H1 (cell line): ENCODE results near the gene LBH. TPM values are rescaled to one million over a fixed set of nuclear protein-coding genes. Genes with fewer than 3 reads are reported as not detected.

ENCODE experiments used
- CTCF ChIA-PET: fragments of 300-600 bp; sonication (Branson Sonifier 250); formaldehyde crosslinking; loops from one replicate; lab custom pipeline; 2021; ENCODE audit not compliant: partially characterized antibody; lab: Charles Lee
- POLR2A ChIA-PET: fragments of 300-600 bp; sonication (Branson Sonifier 250); formaldehyde crosslinking; loops from one replicate; lab custom pipeline; 2021; ENCODE audit warnings: inconsistent platforms; ENCODE audit not compliant: partially characterized antibody; lab: Charles Lee
- DNase-seq, 2 experiments: peaks; one replicate each; pipeline versions ENCODE4 v3.0.0 to v3.0.0-alpha.2; 2010 to 2022; ENCODE audit warnings: low spot score in 2 of 2, low read depth in 1 of 2, mixed read lengths in 1 of 2
- FAIRE-seq: peaks from 2 replicates; lab custom pipeline; 2011; peaks lifted over from hg19 to GRCh38; lab: Jason Lieb, UNC
- H2AFZ ChIP-seq: 2 replicates; pipeline ENCODE4 v1.8.1; 2012; ENCODE audit warnings: low read length, inconsistent platforms
- H2AK5ac ChIP-seq: 2 replicates; pipeline ENCODE4 v1.6.1; 2013; ENCODE audit warnings: low read depth, low read length
- H2BK120ac ChIP-seq: replicated peaks from 2 replicates; pipeline ENCODE3; 2013; ENCODE audit warnings: low read depth, low read length, inconsistent platforms
- H2BK12ac ChIP-seq: 2 replicates; pipeline ENCODE4 v1.6.1; 2013; ENCODE audit warnings: low read depth, low read length
- H2BK15ac ChIP-seq: 2 replicates; pipeline ENCODE4 v1.6.1; 2013; ENCODE audit warnings: low read length
- H2BK20ac ChIP-seq: 2 replicates; pipeline ENCODE4 v1.6.1; 2013; ENCODE audit warnings: low read length
- H2BK5ac ChIP-seq: 2 replicates; pipeline ENCODE4 v1.6.1; 2013; ENCODE audit warnings: low read depth, low read length
- H3K14ac ChIP-seq: 2 replicates; pipeline ENCODE4 v1.6.1; 2013; ENCODE audit warnings: inconsistent platforms; ENCODE audit not compliant: insufficient read length
- H3K18ac ChIP-seq: 2 replicates; pipeline ENCODE4 v1.6.1; 2013; ENCODE audit warnings: low read length; ENCODE audit errors: extremely low read depth
- H3K23ac ChIP-seq: 2 replicates; pipeline ENCODE4 v1.6.1; 2013; ENCODE audit warnings: inconsistent platforms; ENCODE audit not compliant: insufficient read length
- H3K23me2 ChIP-seq: 2 replicates; pipeline ENCODE4 v1.6.1; 2013; ENCODE audit warnings: low read depth, low read length
- H3K27ac ChIP-seq: 2 replicates; pipeline ENCODE4 v1.6.1; 2011; ENCODE audit warnings: low read depth, low read length, inconsistent platforms
- H3K27me3 ChIP-seq, 4 experiments: replicated peaks in 1 of 4; 1 replicate in 1 of 4; 2 replicates in 3 of 4; pipeline versions ENCODE4 v1.6.1 to v1.8.1; 2011 to 2013; ENCODE audit warnings: low read length in 3 of 4, mild to moderate bottlenecking in 3 of 4, inconsistent platforms in 2 of 4, mixed read lengths in 2 of 4, moderate library complexity in 1 of 4; ENCODE audit not compliant: control insufficient read depth in 3 of 4, insufficient read depth in 3 of 4; ENCODE audit errors: extremely low read depth in 1 of 4
- H3K36me3 ChIP-seq, 4 experiments: 2 replicates each; pipeline versions ENCODE4 v1.6.1 to v1.8.1; 2011 to 2013; ENCODE audit warnings: mild to moderate bottlenecking in 4 of 4, low read length in 3 of 4, moderate library complexity in 2 of 4, control low read depth in 1 of 4, inconsistent platforms in 1 of 4; ENCODE audit not compliant: insufficient read depth in 4 of 4, control insufficient read depth in 2 of 4
- H3K4ac ChIP-seq: replicated peaks from 2 replicates; pipeline ENCODE3; 2013; ENCODE audit warnings: low read length, low read depth, mixed read lengths, inconsistent platforms; ENCODE audit not compliant: insufficient read length
- H3K4me1 ChIP-seq, 4 experiments: replicated peaks in 1 of 4; 1 replicate in 1 of 4; 2 replicates in 3 of 4; pipeline versions ENCODE4 v1.6.1 to v1.8.1; 2011 to 2013; ENCODE audit warnings: low read length in 3 of 4, inconsistent platforms in 2 of 4, mixed read lengths in 1 of 4; ENCODE audit not compliant: insufficient read depth in 4 of 4, control insufficient read depth in 3 of 4
- H3K4me2 ChIP-seq, 2 experiments: 2 replicates each; pipeline versions ENCODE4 v1.6.1 to v1.8.1; 2011 to 2013; ENCODE audit warnings: low read depth in 2 of 2, low read length in 2 of 2, control low read depth in 1 of 2, inconsistent platforms in 1 of 2, mild to moderate bottlenecking in 1 of 2; ENCODE audit not compliant: insufficient read depth in 1 of 2
- H3K4me3 ChIP-seq, 4 experiments: fragments of 200-600, 300-600 bp in 1 of 4; sonication (generic), shearing (Covaris generic), sonication (Bioruptor Twin) in 1 of 4; 2 replicates each; pipeline versions ENCODE4 v1.5.1 to v1.8.1; 2011 to 2016; ENCODE audit warnings: low read length in 4 of 4, low read depth in 3 of 4, control low read depth in 2 of 4, inconsistent platforms in 2 of 4, mild to moderate bottlenecking in 2 of 4, mixed read lengths in 1 of 4, moderate library complexity in 1 of 4; ENCODE audit not compliant: insufficient read depth in 2 of 4; ENCODE audit errors: extremely low read depth in 1 of 4
- H3K56ac ChIP-seq: replicated peaks from 2 replicates; pipeline ENCODE3; 2013; ENCODE audit warnings: low read depth, mild to moderate bottlenecking, mixed read lengths, low read length, inconsistent platforms; ENCODE audit not compliant: insufficient read length
- H3K79me1 ChIP-seq: 2 replicates; pipeline ENCODE4 v1.6.1; 2013; ENCODE audit warnings: low read depth, low read length, control low read depth
- H3K79me2 ChIP-seq, 2 experiments: 2 replicates each; pipeline versions ENCODE4 v1.6.1 to v1.8.1; 2012 to 2013; ENCODE audit warnings: low read length in 2 of 2, mild to moderate bottlenecking in 2 of 2, inconsistent platforms in 1 of 2; ENCODE audit not compliant: insufficient read depth in 2 of 2, control insufficient read depth in 1 of 2
- H3K9ac ChIP-seq, 4 experiments: replicated peaks in 1 of 4; 1 replicate in 1 of 4; 2 replicates in 3 of 4; pipeline versions ENCODE4 v1.6.1 to v1.8.1; 2011 to 2013; ENCODE audit warnings: low read depth in 3 of 4, low read length in 3 of 4, control low read depth in 2 of 4, mild to moderate bottlenecking in 2 of 4, moderate library complexity in 2 of 4, inconsistent platforms in 1 of 4; ENCODE audit errors: extremely low read depth in 1 of 4
- H3K9me3 ChIP-seq, 2 experiments: 2 replicates each; pipeline versions ENCODE4 v1.6.1 to v1.8.1; 2012 to 2013; ENCODE audit warnings: mild to moderate bottlenecking in 2 of 2, moderate library complexity in 2 of 2, control low read depth in 1 of 2, inconsistent platforms in 1 of 2, low read depth in 1 of 2, low read length in 1 of 2, mixed read lengths in 1 of 2; ENCODE audit not compliant: insufficient read depth in 2 of 2
- H4K20me1 ChIP-seq, 2 experiments: replicated peaks in 1 of 2; 2 replicates each; pipeline versions ENCODE3 to v1.8.1; 2011 to 2013; ENCODE audit warnings: inconsistent platforms in 2 of 2, low read length in 2 of 2, mild to moderate bottlenecking in 1 of 2; ENCODE audit not compliant: insufficient read depth in 2 of 2, control insufficient read depth in 1 of 2
- H4K5ac ChIP-seq: 2 replicates; pipeline ENCODE4 v1.6.1; 2013; ENCODE audit warnings: low read length, low read depth, mixed read lengths, inconsistent platforms; ENCODE audit not compliant: insufficient read length
- H4K8ac ChIP-seq: 2 replicates; pipeline ENCODE4 v1.8.0; 2013; ENCODE audit warnings: mild to moderate bottlenecking, moderate library complexity, low read length, inconsistent platforms; ENCODE audit not compliant: insufficient read depth; ENCODE audit errors: extremely low read depth
- H4K91ac ChIP-seq: replicated peaks from 2 replicates; pipeline ENCODE3; 2013; ENCODE audit warnings: low read length, mixed read lengths, inconsistent platforms; ENCODE audit not compliant: insufficient read length
- BCL11A ChIP-seq, 2 experiments: IDR thresholded peaks; one replicate each; pipeline ENCODE4 v1.6.1; 2011; ENCODE audit warnings: low read depth in 2 of 2, low read length in 2 of 2, mild to moderate bottlenecking in 2 of 2
- HDAC2 ChIP-seq, 2 experiments: fragments of 300-600 bp in 1 of 2; sonication (generic) in 1 of 2; IDR thresholded peaks; 2 replicates each; pipeline ENCODE4 v1.6.1; 2011 to 2012; ENCODE audit warnings: low read depth in 2 of 2, low read length in 2 of 2, mild to moderate bottlenecking in 2 of 2, moderate library complexity in 2 of 2, borderline replicate concordance in 1 of 2, inconsistent platforms in 1 of 2
- KDM4A ChIP-seq: IDR thresholded peaks from one replicate; pipeline ENCODE4 v1.7.1; 2012; ENCODE audit warnings: low read depth, mild to moderate bottlenecking, moderate library complexity, low read length, inconsistent platforms; ENCODE audit not compliant: severe bottlenecking
- WGBS, 2 experiments: shearing (Covaris generic) in 1 of 2; methylation state at CpG; one replicate each; pipeline versions ENCODE4 v1.1.6 to v1.1.7; 2013 to 2015; ENCODE audit warnings: low lambda C conversion rate in 2 of 2, mixed read lengths in 2 of 2, inconsistent platforms in 1 of 2, low coverage in 1 of 2, missing lambda C conversion rate in 1 of 2; ENCODE audit not compliant: insufficient replicate concordance in 2 of 2, insufficient coverage in 1 of 2, insufficient read length in 1 of 2; ENCODE audit errors: extremely low coverage in 1 of 2, missing lambda C conversion rate in 1 of 2; 5-methylcytosine and 5-hydroxymethylcytosine counted together
- polyA plus RNA-seq, 7 experiments: library from polyadenylated mRNA; depleted of rRNA in 3 of 7; stranded (reverse) in 5 of 7; unstranded in 2 of 7; fragments of >200 nt in 5 of 7; fragments of 200-250 nt in 2 of 7; gene quantifications; 1 replicate in 5 of 7; 2 replicates in 1 of 7; 4 replicates in 1 of 7; pipeline versions ENCODE4 v1.2.1 to v1.2.3, GENCODE V29; 2011 to 2013; ENCODE audit warnings: missing spikeins in 2 of 7, mixed read lengths in 2 of 7
- total RNA-seq: library from RNA; stranded (reverse); fragmentation: NEBNext Ultra II Directional; extraction: Animal tissue kit (Norgen Biotek cat#: 25700); gene quantifications from 2 replicates; pipeline ENCODE4 v1.2.1, GENCODE V29; 2021

LBH gene
- total and polyA plus RNA-seq, 2 of the 8 experiments (the other 6 are each of a cell fraction or from before 2014, with no cell fraction given), result 25.7 to 34.5 TPM

DNA sequence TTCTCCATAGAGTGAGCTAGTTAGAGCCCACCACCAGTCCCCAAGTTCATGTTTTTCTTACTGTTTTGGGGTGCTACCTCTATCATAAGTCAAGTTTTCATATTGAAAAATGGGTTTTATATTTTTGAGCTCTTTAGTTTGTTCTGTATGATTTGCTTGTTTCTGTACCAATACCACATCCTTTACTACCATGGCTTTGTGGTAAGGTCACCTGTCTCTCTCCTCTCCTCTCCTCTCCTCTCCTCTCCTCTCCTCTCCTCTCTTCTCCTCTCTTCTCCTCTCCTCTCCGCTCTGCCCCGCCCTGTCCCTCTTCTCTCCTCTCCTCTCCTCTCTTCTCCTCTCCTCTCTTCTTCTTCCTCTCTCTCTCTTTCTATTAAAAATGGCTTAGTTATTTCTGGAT, 22.1 kb upstream of the LBH start:
- WGBS, 2 experiments, result 100% methylated on average over 2 of the region's 2 CpGs; no CpG with 5 or more reads in 1 of the 2 experiments
- POLR2A ChIA-PET, result interaction anchor here (1.6 to 3.0 kb wide), 2 partner anchors 22 to 39 kb away, joined by 4 to 14 read pairs; partner anchors contain the start of gene LBH
- FAIRE-seq, result no peak

More for the DNA sequence above, 22.1 kb upstream of the LBH start:
- no peaks in the 10 kb centered on the region for H3K23me2 ChIP-seq
- CTCF ChIA-PET, result interaction anchor here (0.7 to 5.7 kb wide), 38 partner anchors 8 to 1060 kb away, joined by 3 to 143 read pairs (median 4); no protein-coding TSS in a partner anchor
- no peak overlapping the region for H3K4me2 ChIP-seq
- no peak overlapping the region for H4K8ac ChIP-seq
- DNase-seq, result no peak
- H2AK5ac ChIP-seq, result no peak overlapping the region
- H3K23ac ChIP-seq, result no peak overlapping the region
- H4K91ac ChIP-seq, result no peak overlapping the region
- H2AFZ ChIP-seq, result no peak overlapping the region
- no peak overlapping the region for H2BK5ac ChIP-seq
- H2BK12ac ChIP-seq, result no peak overlapping the region
- no peak overlapping the region for H4K5ac ChIP-seq
- no peak overlapping the region for H3K56ac ChIP-seq
- no peak overlapping the region for H3K9ac ChIP-seq
- H3K4me1 ChIP-seq, result peaks cover 0 to 4% (median 2%) of the 10 kb centered on the region in 4 experiments; a peak in 3 of 7 replicates
- no peak overlapping the region for H3K4ac ChIP-seq
- no peaks in the 10 kb centered on the region for H4K20me1 ChIP-seq
- H3K27ac ChIP-seq, result no peak overlapping the region
- H3K27me3 ChIP-seq, result no peaks in the 10 kb centered on the region
- TF ChIP-seq HDAC2 (IDR thresholded peaks at IDR 0.05; ENCODE audit: borderline replicate concordance in 1 of 2, low read depth in 2 of 2, low read length in 2 of 2), result no peak
- no peak for TF ChIP-seq KDM4A
- no peak for TF ChIP-seq BCL11A (IDR thresholded peaks at IDR 0.05; ENCODE audit: low read depth in 2 of 2, low read length in 2 of 2)
- TF ChIP-seq, all 59 proteins: peak for 0
- Histone ChIP-seq H3K18ac (no peak overlapping the region), H3K14ac (no peak overlapping the region), H2BK15ac (no peak overlapping the region), H3K4me3 (no peak overlapping the region), H3K79me1 (no peaks in the 10 kb centered on the region), H3K9me3 (no peaks in the 10 kb centered on the region), H3K79me2 (no peaks in the 10 kb centered on the region; a peak in 1 of 4 replicates), H2BK120ac (no peak overlapping the region), H2BK20ac (no peak overlapping the region), H3K36me3 (no peaks in the 10 kb centered on the region)
